Right cardiac atrium (tissue), 5 donors: Measurements from ENCODE around the gene CPN2. TPM values are rescaled to one million over a fixed set of nuclear protein-coding genes. Genes with fewer than 3 reads are reported as not detected.

Experiments
- ATAC-seq, 2 donors: fragments of 200-7000 bp; cut with Tn5 transposase; one replicate each; pipeline versions ENCODE4 v1.8.0 to v1.9.1; 2020; ENCODE audit warnings: moderate library complexity in 2 of 2, mild to moderate bottlenecking in 1 of 2
- DNase-seq, 3 donors: peaks; one replicate each; pipeline ENCODE4 v3.0.0-alpha.2; 2020
- H3K27ac ChIP-seq: one replicate; pipeline ENCODE4 v1.5.1; 2013; ENCODE audit warnings: mild to moderate bottlenecking, low read length, control low read depth, moderate library complexity
- H3K27me3 ChIP-seq: one replicate; pipeline ENCODE4 v1.6.1; 2013; ENCODE audit not compliant: control insufficient read depth, insufficient read depth
- H3K4me1 ChIP-seq: one replicate; pipeline ENCODE4 v1.6.1; 2013; ENCODE audit warnings: low read length; ENCODE audit not compliant: control insufficient read depth, insufficient read depth
- H3K4me3 ChIP-seq: one replicate; pipeline ENCODE4 v1.5.1; 2013; ENCODE audit warnings: low read length, control low read depth
- H3K9me3 ChIP-seq: one replicate; pipeline ENCODE4 v1.6.1; 2013; ENCODE audit warnings: low read length; ENCODE audit not compliant: control insufficient read depth
- WGBS: extraction: QIAGEN DNeasy Blood & Tissue Kit; methylation state at CpG from one replicate; pipeline ENCODE4 v1.1.7; 2013; 5-methylcytosine and 5-hydroxymethylcytosine counted together
- intact Hi-C, 4 donors: fragments of 100-400 bp; cut with DNase I; formaldehyde crosslinking; loops; one replicate each; pipeline versions ENCODE4 v1.11.0 to v1.14.0; 2022 to 2023
- polyA plus RNA-seq: library from polyadenylated mRNA; stranded (reverse); fragments of 200-250 nt; gene quantifications from one replicate; pipeline ENCODE4 v1.2.3, GENCODE V29; 2013
- total RNA-seq, 4 donors: library from RNA; stranded (reverse); fragmentation: NEBNext Ultra II Directional; extraction: Animal tissue kit (Norgen Biotek cat#: 25700); gene quantifications; one replicate each; pipeline ENCODE4 v1.2.1, GENCODE V29; 2021
- donor health status: healthy with polysubstance abuse.
- donor health status: DM: no; HTN: yes; CAD: no.
- donor health status: DM: no; HTN: no; CAD: no.
- donor health status: DM: no; HTN: yes; CAD: no; lungs with severe emphysema.
- donor health status: DM: yes; HTN: yes; CAD: no.

Gene CPN2
- total and polyA plus RNA-seq, 5 donors = 0.07 TPM; not detected in 4

- ATAC-seq (no peak), DNase-seq (no peak)
- 65% methylated on average over 5 of the region's 5 CpGs for WGBS
- Histone ChIP-seq H3K4me3 (no peak overlapping the region), H3K9me3 (no peaks in the 10 kb centered on the region), H3K27me3 (no peaks in the 10 kb centered on the region), H3K4me1 (no peaks in the 10 kb centered on the region), H3K27ac (no peak overlapping the region)
- intact Hi-C loops = loop anchor here in 3 of 4 donors (5.0 to 10.0 kb wide), 3 partner anchors 62 to 255 kb away; no protein-coding TSS in a partner anchor
Measured at GRCh38 chr3:194339840-194340239, 11.3 kb downstream of the CPN2 start.

GRCh38 chr3:194339356-194339755 is 11.8 kb downstream of the CPN2 start:
- WGBS = 86% methylated on average over 9 of the region's 9 CpGs
- Histone ChIP-seq H3K27me3 (no peaks in the 10 kb centered on the region), H3K9me3 (no peaks in the 10 kb centered on the region), H3K4me3 (no peak overlapping the region), H3K4me1 (no peaks in the 10 kb centered on the region), H3K27ac (no peak overlapping the region)
- no peak for DNase-seq
- ATAC-seq = no peak
- intact Hi-C loops = loop anchor here in 2 of 4 donors (10.0 kb wide), 2 partner anchors 65 to 255 kb away; no protein-coding TSS in a partner anchor

- DNase-seq = no peak
- Histone ChIP-seq H3K27ac (no peak overlapping the region), H3K27me3 (no peaks in the 10 kb centered on the region), H3K9me3 (no peaks in the 10 kb centered on the region), H3K4me1 (no peaks in the 10 kb centered on the region), H3K4me3 (no peak overlapping the region)
- intact Hi-C loops = loop anchor here in 2 of 4 donors (10.0 kb wide), 2 partner anchors 67 to 257 kb away; no protein-coding TSS in a partner anchor
- no peak for ATAC-seq
- WGBS = 79% methylated on average over 13 of the region's 13 CpGs
Measured at GRCh38 chr3:194337965-194338753, 13.0 kb downstream of the CPN2 start.

GRCh38 chr3:194336601-194337355 is 14.3 kb downstream of the CPN2 start:
- ATAC-seq (no peak), DNase-seq (no peak)
- H3K9me3 ChIP-seq = no peaks in the 10 kb centered on the region
- no peak overlapping the region for H3K27ac ChIP-seq
- intact Hi-C loops = loop anchor here in 2 of 4 donors (10.0 kb wide), 2 partner anchors 68 to 258 kb away; no protein-coding TSS in a partner anchor
- H3K27me3 ChIP-seq = no peaks in the 10 kb centered on the region
- WGBS = 79% methylated on average over 17 of the region's 17 CpGs
- no peak overlapping the region for H3K4me3 ChIP-seq
- H3K4me1 ChIP-seq = no peaks in the 10 kb centered on the region

GRCh38 chr3:194333981-194334320 is 17.2 kb downstream of the CPN2 start:
- Histone ChIP-seq H3K27me3 (no peaks in the 10 kb centered on the region), H3K4me1 (peaks cover 2% of the 10 kb centered on the region), H3K9me3 (no peaks in the 10 kb centered on the region), H3K4me3 (no peak overlapping the region), H3K27ac (no peak overlapping the region)
- ATAC-seq = no peak
- no peak for DNase-seq
- intact Hi-C loops = loop anchor here in 3 of 4 donors (2.0 to 10.0 kb wide), 4 partner anchors 71 to 261 kb away; no protein-coding TSS in a partner anchor
- 32% methylated on average over 15 of the region's 15 CpGs for WGBS

GRCh38 chr3:194333212-194333980 is 17.7 kb downstream of the CPN2 start:
- ATAC-seq (peak; percentile 91 to 92), DNase-seq (peak; percentile 87 to 95 (median 95))
- Histone ChIP-seq H3K9me3 (no peaks in the 10 kb centered on the region), H3K4me1 (peaks cover 2% of the 10 kb centered on the region), H3K27me3 (no peaks in the 10 kb centered on the region), H3K27ac (no peak overlapping the region), H3K4me3 (peak overlapping the region; percentile 44)
- intact Hi-C loops = loop anchor here in 3 of 4 donors (2.0 to 10.0 kb wide), 4 partner anchors 71 to 261 kb away; no protein-coding TSS in a partner anchor
- WGBS = 2% methylated on average over 69 of the region's 69 CpGs

- no peak overlapping the region for H3K4me3 ChIP-seq
- H3K9me3 ChIP-seq = no peaks in the 10 kb centered on the region
- intact Hi-C loops = loop anchor here in 3 of 4 donors (2.0 to 10.0 kb wide), 4 partner anchors 72 to 262 kb away; no protein-coding TSS in a partner anchor
- DNase-seq (no peak), ATAC-seq (no peak)
- H3K27me3 ChIP-seq = no peaks in the 10 kb centered on the region
- H3K27ac ChIP-seq = no peak overlapping the region
- WGBS = 85% methylated on average over 7 of the region's 7 CpGs
- peaks cover 2% of the 10 kb centered on the region for H3K4me1 ChIP-seq
Measured at GRCh38 chr3:194332858-194333211, 18.3 kb downstream of the CPN2 start.

- intact Hi-C loops = loop anchor here in 3 of 4 donors (5.0 to 10.0 kb wide), 3 partner anchors 74 to 264 kb away; no protein-coding TSS in a partner anchor
- Histone ChIP-seq H3K4me1 (peaks cover 10% of the 10 kb centered on the region), H3K27me3 (no peaks in the 10 kb centered on the region)
Measured at GRCh38 chr3:194330579-194330978, 20.5 kb downstream of the CPN2 start.

GRCh38 chr3:194330160-194330559 is 21.0 kb downstream of the CPN2 start:
- Histone ChIP-seq H3K4me1 (peaks cover 10% of the 10 kb centered on the region), H3K27ac (peak overlapping the region; percentile 22), H3K4me3 (no peak overlapping the region), H3K9me3 (no peaks in the 10 kb centered on the region), H3K27me3 (no peaks in the 10 kb centered on the region)
- WGBS = 68% methylated on average over 10 of the region's 10 CpGs
- DNase-seq (peak in 1 of 3 donors; percentile 80), ATAC-seq (peak; percentile 2 to 17)
- intact Hi-C loops = loop anchor here in 3 of 4 donors (5.0 to 10.0 kb wide), 3 partner anchors 75 to 265 kb away; no protein-coding TSS in a partner anchor

More at GRCh38 chr3:194330579-194330978, 20.5 kb downstream of the CPN2 start:
- DNase-seq = peak; percentile 71 to 90 (median 79)
- Histone ChIP-seq H3K27ac (peak overlapping the region; percentile 22), H3K9me3 (no peaks in the 10 kb centered on the region), H3K4me3 (no peak overlapping the region)
- WGBS = 67% methylated on average over 4 of the region's 4 CpGs
- peak; percentile 28 to 64 for ATAC-seq

- H3K27ac ChIP-seq = no peak overlapping the region
- no peak overlapping the region for H3K4me3 ChIP-seq
- DNase-seq (peak in 1 of 3 donors; percentile 56), ATAC-seq (no peak)
- no peaks in the 10 kb centered on the region for H3K9me3 ChIP-seq
- intact Hi-C loops = no loop called here
- WGBS = 67% methylated on average over 7 of the region's 7 CpGs
- H3K27me3 ChIP-seq = no peaks in the 10 kb centered on the region
- H3K4me1 ChIP-seq = peaks cover 10% of the 10 kb centered on the region
Measured at GRCh38 chr3:194329583-194329965, 21.6 kb downstream of the CPN2 start.
